Kidney (tissue), 14 donors: Measurements from ENCODE around the gene GAL3ST3. TPM values are rescaled to one million over a fixed set of nuclear protein-coding genes. Genes with fewer than 3 reads are reported as not detected.

Source experiments
- DNase-seq, 5 donors: peaks; one replicate each; pipeline ENCODE4 v3.0.0-alpha.2; 2013 to 2020
- FAIRE-seq: peaks from 2 replicates; lab custom pipeline; 2012; peaks lifted over from hg19 to GRCh38; lab: Jason Lieb, UNC
- H3K27ac ChIP-seq, 2 donors: one replicate each; pipeline ENCODE4 v1.7.0; 2013; ENCODE audit warnings: low read depth in 2 of 2, low read length in 2 of 2, inconsistent platforms in 1 of 2
- H3K27me3 ChIP-seq: one replicate; pipeline ENCODE4 v1.7.1; 2013; ENCODE audit warnings: low read length, inconsistent platforms; ENCODE audit not compliant: control insufficient read depth, insufficient read depth
- H3K36me3 ChIP-seq, 3 donors: one replicate each; pipeline versions ENCODE4 v1.7.0 to v1.7.1; 2013; ENCODE audit warnings: low read length in 3 of 3, control low read depth in 1 of 3, inconsistent platforms in 1 of 3; ENCODE audit not compliant: insufficient read depth in 3 of 3, control insufficient read depth in 2 of 3
- H3K4me1 ChIP-seq, 3 donors: one replicate each; pipeline versions ENCODE4 v1.7.0 to v1.7.1; 2013; ENCODE audit warnings: low read length in 3 of 3, inconsistent platforms in 1 of 3, low read depth in 1 of 3; ENCODE audit not compliant: control insufficient read depth in 2 of 3, insufficient read depth in 2 of 3
- H3K4me3 ChIP-seq, 3 donors: one replicate each; pipeline versions ENCODE4 v1.7.0 to v1.8.1; 2013; ENCODE audit warnings: low read length in 3 of 3, control low read depth in 1 of 3, inconsistent platforms in 1 of 3
- H3K9ac ChIP-seq, 3 donors: one replicate each; pipeline versions ENCODE4 v1.7.0 to v1.7.1; 2013; ENCODE audit warnings: low read length in 3 of 3, control low read depth in 1 of 3, inconsistent platforms in 1 of 3
- H3K9me3 ChIP-seq, 3 donors: one replicate each; pipeline versions ENCODE4 v1.7.0 to v1.7.1; 2013; ENCODE audit warnings: low read length in 3 of 3, control low read depth in 1 of 3, inconsistent platforms in 1 of 3; ENCODE audit not compliant: control insufficient read depth in 2 of 3, insufficient read depth in 1 of 3
- CTCF ChIP-seq: IDR thresholded peaks from 3 replicates; pipeline ENCODE4 v1.5.1; 2012; ENCODE audit warnings: mild to moderate bottlenecking, moderate library complexity, borderline replicate concordance; ENCODE audit not compliant: insufficient read depth; ENCODE audit errors: extremely low read depth
- intact Hi-C: fragments of 100-400 bp; cut with DNase I; formaldehyde crosslinking; loops from one replicate; pipeline ENCODE4 v1.11.1; 2022
- polyA plus RNA-seq: library from polyadenylated mRNA; stranded (reverse); fragments of 350-450 nt; fragmentation: Illumina TruSeq; extraction: RNeasy Lipid Tissue Mini Kit (QIAGEN cat#74804); gene quantifications from one replicate; pipeline ENCODE4 v1.2.3, GENCODE V29; 2014; ENCODE audit warnings: low read depth, low replicate concordance; ENCODE audit not compliant: insufficient read depth
- total RNA-seq: library from RNA; stranded (reverse); fragmentation: NEBNext Ultra II Directional; extraction: Animal tissue kit (Norgen Biotek cat#: 25700); gene quantifications from one replicate; pipeline ENCODE4 v1.2.1, GENCODE V29; 2021
- donor health status: control.
- donor health status: control.
- donor health status: control.
- donor health status: control.
- donor health status: control.
- donor health status: DM: yes; HTN: yes; CAD: no.
- donor health status: Normal renal cell carcinoma (clear cell type).

GAL3ST3 gene
- total and polyA plus RNA-seq, 2 donors from 2014 or later: 2.5 to 7.6 TPM

GRCh38 chr11:66006891-66007176 is 42.1 kb downstream of the GAL3ST3 start:
- no peak overlapping the region for H3K4me3 ChIP-seq
- H3K27ac ChIP-seq: no peak overlapping the region
- no peaks in the 10 kb centered on the region for H3K9me3 ChIP-seq
- no peak overlapping the region for H3K9ac ChIP-seq
- FAIRE-seq (no peak), DNase-seq (no peak)
- H3K4me1 ChIP-seq: peaks cover 0 to 6% (median 0%) of the 10 kb centered on the region in 3 donors
- no peak for TF ChIP-seq CTCF
- peaks cover 0 to 7% (median 3%) of the 10 kb centered on the region in 3 donors for H3K36me3 ChIP-seq
- H3K27me3 ChIP-seq: peaks cover 6% of the 10 kb centered on the region
- intact Hi-C loops: no loop called here

- intact Hi-C loops: no loop called here
- Histone ChIP-seq H3K27me3 (peaks cover 3% of the 10 kb centered on the region), H3K4me3 (no peak overlapping the region), H3K27ac (no peak overlapping the region), H3K9me3 (no peaks in the 10 kb centered on the region), H3K9ac (no peak overlapping the region), H3K36me3 (peaks cover 0 to 7% (median 3%) of the 10 kb centered on the region in 3 donors), H3K4me1 (peaks cover 0 to 6% (median 0%) of the 10 kb centered on the region in 3 donors)
- FAIRE-seq (no peak), DNase-seq (peak in 1 of 5 donors; percentile 34)
- no peak for TF ChIP-seq CTCF
Measured at GRCh38 chr11:66006134-66006890, 42.6 kb downstream of the GAL3ST3 start.

GRCh38 chr11:66004186-66004585 is 44.8 kb downstream of the GAL3ST3 start:
- FAIRE-seq: no peak
- no peak overlapping the region for H3K9ac ChIP-seq
- peak in 1 of 5 donors; percentile 39 for DNase-seq
- H3K36me3 ChIP-seq: peaks cover 7 to 19% (median 13%) of the 10 kb centered on the region in 3 donors
- intact Hi-C loops: no loop called here
- H3K27ac ChIP-seq: no peak overlapping the region
- no peaks in the 10 kb centered on the region for H3K9me3 ChIP-seq
- H3K4me1 ChIP-seq: peaks cover 0 to 10% (median 0%) of the 10 kb centered on the region in 3 donors
- H3K4me3 ChIP-seq: no peak overlapping the region
- no peak for TF ChIP-seq CTCF
- H3K27me3 ChIP-seq: no peaks in the 10 kb centered on the region
